Measurements from ENCODE around the gene PXN. TPM values are rescaled to one million over a fixed set of nuclear protein-coding genes. Genes with fewer than 3 reads are reported as not detected.

PXN gene
- total and polyA plus RNA-seq, 2 of the 13 experiments (the other 11 are each of a cell fraction or from before 2014, with no cell fraction given) = 13.6 to 14.2 TPM

DNA sequence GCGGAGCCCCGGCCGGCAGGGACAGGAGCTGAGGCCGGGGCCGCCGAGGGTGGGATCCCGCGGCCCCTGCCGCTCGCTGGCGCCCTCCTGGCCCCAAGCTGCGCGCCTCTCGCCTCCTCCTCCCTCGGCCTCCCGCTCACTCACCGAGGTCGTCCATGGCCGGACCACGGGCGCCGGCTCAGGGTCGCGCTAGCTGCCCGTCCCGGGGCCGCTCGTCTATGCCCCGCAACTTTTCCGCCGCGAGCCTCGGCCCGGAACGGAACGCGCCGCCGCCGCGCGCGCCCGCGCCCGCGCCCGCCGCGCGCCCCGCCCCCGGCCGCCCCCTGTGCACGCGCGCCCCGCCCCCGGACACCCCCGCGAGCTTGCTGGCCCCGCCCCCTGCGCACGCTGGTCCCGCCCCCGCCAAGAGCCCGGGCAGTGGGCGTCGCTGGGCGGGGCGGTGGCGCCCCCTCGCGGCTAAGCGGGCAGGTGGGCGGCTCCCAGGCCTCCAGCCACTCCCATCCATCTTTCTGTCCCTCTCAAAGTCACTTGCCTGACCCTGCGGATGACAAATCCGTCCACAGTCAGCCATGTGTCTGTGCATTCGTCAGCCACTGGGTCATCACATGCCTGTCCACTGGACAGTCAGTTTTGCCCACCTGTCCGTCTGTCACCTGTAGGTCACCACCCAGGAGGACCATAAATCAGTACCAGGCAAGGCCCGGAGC, at the start of gene PXN (continued):
- TF ChIP-seq ZBTB49 (CRISPR knock-in tag; IDR thresholded peaks at IDR 0.05; ENCODE audit: borderline replicate concordance) (no peak), JDP2 (CRISPR knock-in tag; IDR thresholded peaks at IDR 0.05; ENCODE audit: borderline replicate concordance) (no peak), ZNF468 (CRISPR knock-in tag; IDR thresholded peaks at IDR 0.05) (no peak), ZSCAN9 (CRISPR knock-in tag; IDR thresholded peaks at IDR 0.05; ENCODE audit: borderline replicate concordance) (no peak; the same call in 1 of the 2 replicates), ZNF256 (CRISPR knock-in tag; conservative IDR thresholded peaks at IDR 0.05) (no peak), PRDM15 (CRISPR knock-in tag; IDR thresholded peaks at IDR 0.05) (no peak), ZNF616 (CRISPR knock-in tag; IDR thresholded peaks at IDR 0.05; ENCODE audit: low read depth) (no peak), ZNF615 (CRISPR knock-in tag; IDR thresholded peaks at IDR 0.05; ENCODE audit: borderline replicate concordance) (no peak), ZNF354B (CRISPR knock-in tag; IDR thresholded peaks at IDR 0.05) (no peak), E2F2 (CRISPR knock-in tag; IDR thresholded peaks at IDR 0.05; ENCODE audit: borderline replicate concordance) (no peak), ZNF841 (CRISPR knock-in tag; IDR thresholded peaks at IDR 0.05; ENCODE audit: borderline replicate concordance) (no peak), SAFB2 (CRISPR knock-in tag; IDR thresholded peaks at IDR 0.05; ENCODE audit: borderline replicate concordance, low read depth) (no peak), ZXDC (CRISPR knock-in tag; IDR thresholded peaks at IDR 0.05) (no peak), THAP8 (CRISPR knock-in tag; IDR thresholded peaks at IDR 0.05; ENCODE audit: borderline replicate concordance) (no peak), HNRNPLL (IDR thresholded peaks at IDR 0.05; ENCODE audit: low read depth, low read length, poor library complexity, severe bottlenecking) (no peak), ZNF282 (IDR thresholded peaks at IDR 0.05; ENCODE audit: partially characterized antibody) (no peak), GLI4 (CRISPR knock-in tag; IDR thresholded peaks at IDR 0.05; ENCODE audit: borderline replicate concordance) (no peak)

Measured in HepG2 (cell line).